HG03571 (cell line): ENCODE measurements around the gene PM20D2.
"Not testable (repeated sequence)": the region's sequence is repeated elsewhere in the genome, so short reads cannot be mapped to it uniquely, and the experiment has no call there.

Experiments used
- ATAC-seq: cut with Tn5 transposase; IDR thresholded peaks from one replicate; pipeline ENCODE4 v1.9.1; 2021; ENCODE audit not compliant: unreplicated experiment

Gene PM20D2, protein sequence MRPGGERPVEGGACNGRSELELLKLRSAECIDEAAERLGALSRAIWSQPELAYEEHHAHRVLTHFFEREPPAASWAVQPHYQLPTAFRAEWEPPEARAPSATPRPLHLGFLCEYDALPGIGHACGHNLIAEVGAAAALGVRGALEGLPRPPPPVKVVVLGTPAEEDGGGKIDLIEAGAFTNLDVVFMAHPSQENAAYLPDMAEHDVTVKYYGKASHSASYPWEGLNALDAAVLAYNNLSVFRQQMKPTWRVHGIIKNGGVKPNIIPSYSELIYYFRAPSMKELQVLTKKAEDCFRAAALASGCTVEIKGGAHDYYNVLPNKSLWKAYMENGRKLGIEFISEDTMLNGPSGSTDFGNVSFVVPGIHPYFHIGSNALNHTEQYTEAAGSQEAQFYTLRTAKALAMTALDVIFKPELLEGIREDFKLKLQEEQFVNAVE

DNA sequence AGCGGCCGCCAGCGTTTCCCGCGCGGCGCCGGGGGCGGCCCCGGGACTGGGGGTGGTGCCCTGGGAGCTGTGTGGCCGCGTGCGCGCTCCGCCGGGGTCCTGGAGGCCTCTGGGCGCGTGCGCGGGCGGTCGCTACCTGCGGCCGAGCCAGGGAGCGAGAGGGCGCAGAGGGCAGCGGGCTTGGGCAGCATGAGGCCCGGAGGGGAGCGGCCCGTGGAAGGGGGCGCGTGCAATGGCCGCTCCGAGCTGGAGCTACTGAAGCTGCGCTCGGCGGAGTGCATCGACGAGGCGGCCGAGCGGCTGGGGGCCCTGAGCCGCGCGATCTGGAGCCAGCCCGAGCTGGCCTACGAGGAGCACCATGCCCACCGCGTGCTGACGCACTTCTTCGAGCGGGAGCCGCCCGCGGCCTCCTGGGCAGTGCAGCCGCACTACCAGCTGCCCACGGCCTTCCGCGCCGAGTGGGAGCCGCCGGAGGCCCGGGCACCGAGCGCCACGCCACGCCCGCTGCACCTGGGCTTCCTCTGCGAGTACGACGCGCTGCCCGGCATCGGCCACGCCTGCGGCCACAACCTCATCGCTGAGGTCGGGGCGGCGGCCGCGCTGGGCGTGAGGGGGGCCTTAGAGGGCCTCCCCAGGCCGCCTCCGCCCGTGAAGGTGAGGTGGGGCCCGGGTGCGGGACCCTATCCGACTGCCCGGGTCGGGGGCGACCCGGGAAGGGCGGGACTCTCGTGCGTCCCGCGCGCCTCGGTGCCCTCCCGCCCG lies at the start of gene PM20D2:
Gene PM20D2, plus strand, starts transcription at position 100 of the 762 bp plus-strand sequence. Its CDS starts 90 bp downstream, at position 190.
- ATAC-seq: peak; percentile 69

DNA sequence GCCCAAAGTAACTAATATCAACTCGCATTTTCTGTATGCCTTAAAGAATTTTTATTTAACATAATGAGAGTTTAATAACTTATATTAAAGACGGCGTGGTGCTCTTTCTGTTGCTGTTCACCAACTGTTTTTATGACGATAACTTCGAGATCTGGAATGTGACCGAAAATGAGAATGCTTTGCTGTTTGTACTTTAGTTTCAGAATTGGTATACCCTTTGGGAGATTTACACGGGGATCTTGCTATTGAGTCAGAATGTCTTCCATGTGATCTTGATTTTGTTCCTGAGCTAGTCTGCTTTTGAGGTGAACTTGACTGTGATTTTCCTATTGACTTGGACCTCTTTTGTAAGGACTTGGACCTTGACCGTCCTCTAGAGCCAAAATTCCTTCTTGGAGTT lies 47.4 kb upstream of the PM20D2 start:
- no peak for ATAC-seq

GRCh38 chr6:89100114-89100513 lies 45.7 kb upstream of the PM20D2 start:
- no peak for ATAC-seq

DNA sequence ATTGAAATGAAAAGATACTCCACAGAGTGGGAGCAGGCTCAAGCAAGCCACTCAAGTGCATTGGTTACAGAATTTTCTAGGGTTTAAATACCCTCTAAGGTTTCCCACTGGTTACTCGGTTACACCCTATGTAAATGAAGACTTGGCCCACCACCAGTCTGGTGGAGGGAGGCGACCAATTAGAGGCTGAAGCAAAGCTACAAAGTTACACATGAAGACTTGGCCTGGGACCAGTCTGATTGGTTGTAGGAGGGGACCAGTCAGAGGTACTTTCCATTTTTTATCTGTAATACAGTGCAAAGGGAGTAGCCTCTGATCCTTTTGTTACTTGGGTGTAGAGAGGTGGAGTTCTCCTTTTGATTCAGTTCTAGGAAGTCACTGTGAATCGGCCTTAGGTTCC lies 35.6 kb upstream of the PM20D2 start:
- ATAC-seq: no peak

- ATAC-seq: no peak
These were observed 33.9 kb upstream of the PM20D2 start for GRCh38 chr6:89111933-89112332.

- no peak for ATAC-seq
These were observed 29.2 kb upstream of the PM20D2 start for GRCh38 chr6:89116702-89117101.

- no peak for ATAC-seq
These were observed 28.4 kb upstream of the PM20D2 start, which contains the start of gene SRSF12 for GRCh38 chr6:89117211-89118108. Gene SRSF12, minus strand, starts transcription at chr6:89118071. Its CDS starts 184 bp downstream, at chr6:89117887.

- ATAC-seq: no peak
These were observed 26.9 kb upstream of the PM20D2 start for GRCh38 chr6:89118931-89119330.

DNA sequence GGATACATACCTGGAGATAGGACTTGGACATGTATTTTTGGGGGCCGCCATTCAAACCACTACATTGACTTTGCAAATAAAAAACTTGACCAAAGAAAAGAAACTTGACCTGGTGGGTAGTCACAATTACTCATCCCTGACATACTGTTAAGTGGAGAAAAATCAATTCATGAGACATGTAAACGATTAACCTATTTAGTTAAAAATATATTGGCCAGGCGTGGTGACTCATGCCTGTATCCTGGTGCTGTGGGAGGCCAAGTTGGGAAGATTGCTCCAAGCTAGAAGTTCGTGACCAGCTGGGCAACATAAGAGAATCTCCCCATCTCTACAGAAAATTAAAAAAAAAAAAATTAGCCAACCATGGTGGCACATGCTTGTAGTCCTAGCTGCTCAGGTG lies 25.5 kb upstream of the PM20D2 start:
- no peak for ATAC-seq

GRCh38 chr6:89121934-89122333 lies 23.9 kb upstream of the PM20D2 start:
- ATAC-seq: no peak

- ATAC-seq: no peak
These were observed 23.2 kb upstream of the PM20D2 start for GRCh38 chr6:89122625-89123024.

GRCh38 chr6:89128256-89128671 lies 17.6 kb upstream of the PM20D2 start:
- not testable (repeated sequence) for ATAC-seq

DNA sequence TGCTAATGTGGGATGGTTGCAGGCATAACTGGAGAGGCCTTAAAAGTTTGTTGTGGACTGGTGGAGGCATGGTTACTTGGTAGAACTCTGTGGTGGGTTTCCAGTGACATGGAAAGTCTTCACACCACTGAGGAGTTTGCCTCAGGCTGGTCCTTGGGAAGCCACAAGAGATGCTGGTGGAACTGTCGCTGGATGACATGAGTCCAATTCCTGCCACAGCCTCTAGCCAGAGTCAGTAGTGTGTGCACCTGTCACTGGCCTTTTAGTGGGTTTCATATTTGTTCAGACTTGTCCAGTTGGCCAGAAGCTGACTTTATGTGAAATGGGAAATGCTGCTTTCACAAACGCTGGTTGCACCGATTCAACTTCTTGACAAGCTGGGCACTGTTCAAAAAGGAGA lies 14.3 kb upstream of the PM20D2 start:
- no peak for ATAC-seq

GRCh38 chr6:89132057-89132456 lies 13.8 kb upstream of the PM20D2 start:
- no peak for ATAC-seq

GRCh38 chr6:89133981-89134380 lies 11.9 kb upstream of the PM20D2 start:
- no peak for ATAC-seq

GRCh38 chr6:89134723-89135122 lies 11.1 kb upstream of the PM20D2 start:
- ATAC-seq: no peak

DNA sequence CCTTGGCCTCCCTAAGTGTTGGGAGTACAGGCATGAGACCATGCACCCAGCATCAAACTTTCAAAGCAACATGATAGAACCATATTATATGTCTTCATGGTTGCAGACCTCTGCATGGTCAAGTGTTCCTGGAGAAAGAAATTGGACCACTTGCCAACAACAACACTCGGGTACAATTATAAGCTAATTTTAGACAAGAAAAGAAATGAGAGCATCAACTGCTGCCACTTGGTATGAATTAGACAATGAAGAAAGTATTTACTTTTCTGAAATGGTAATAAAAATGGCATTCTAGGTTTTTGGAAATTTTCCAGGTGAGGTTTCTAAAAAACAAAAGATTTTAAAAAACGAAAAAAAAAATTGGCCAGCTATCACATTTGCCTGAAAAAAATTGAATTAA lies 7.7 kb upstream of the PM20D2 start:
- ATAC-seq: no peak

- ATAC-seq: no peak
These were observed 6.1 kb upstream of the PM20D2 start for GRCh38 chr6:89139509-89140346.

DNA sequence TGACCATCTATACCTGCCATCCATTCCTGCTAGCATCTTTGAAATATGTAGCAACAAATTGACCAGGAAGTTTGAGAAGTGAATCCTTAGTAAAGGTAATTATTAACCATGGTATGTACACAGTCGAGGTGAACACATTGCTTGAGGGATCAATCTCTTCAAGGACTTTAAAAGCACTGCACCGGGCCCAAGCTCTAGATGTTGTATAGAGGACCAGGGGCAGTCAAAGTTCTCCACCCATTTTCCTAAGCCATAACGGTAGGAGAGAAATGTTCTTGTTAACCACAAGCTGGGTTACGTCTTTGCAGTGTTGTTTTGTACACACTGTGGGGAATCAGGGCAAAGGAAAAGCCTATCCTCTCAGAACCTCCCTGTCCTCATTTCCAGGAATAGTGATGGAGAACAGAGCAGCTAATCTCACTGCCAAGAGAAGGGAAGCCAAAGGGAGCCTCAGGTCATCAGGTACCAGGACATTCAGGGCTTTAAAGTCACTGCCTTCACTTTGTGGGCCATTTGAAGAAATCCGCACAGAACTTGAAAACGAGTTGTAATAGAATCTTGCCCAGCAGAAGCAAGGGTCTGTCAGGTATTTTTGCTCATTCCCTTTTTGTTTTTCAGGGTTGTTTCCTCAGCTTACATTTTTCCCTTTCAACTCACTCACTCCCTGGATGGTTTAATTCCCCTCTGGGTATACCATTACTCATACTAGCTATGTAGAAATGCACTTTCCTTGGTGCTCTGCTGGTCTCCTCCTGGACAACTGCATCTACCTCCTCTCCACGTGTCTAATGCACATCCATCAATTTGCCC lies 5.3 kb upstream of the PM20D2 start:
- no peak for ATAC-seq
